GM19455 (cell line): ENCODE results near the gene MARVELD1.
"Not testable (repeated sequence)": the region's sequence is repeated elsewhere in the genome, so short reads cannot be mapped to it uniquely, and the experiment has no call there.

Experiments
- ATAC-seq: cut with Tn5 transposase; IDR thresholded peaks from one replicate; pipeline ENCODE4 v1.9.1; 2021; ENCODE audit not compliant: unreplicated experiment

The MARVELD1 gene

GRCh38 chr10:97690133-97690532 is 23.4 kb upstream of the MARVELD1 start:
- no peak for ATAC-seq

GRCh38 chr10:97698072-97698655 is 15.4 kb upstream of the MARVELD1 start:
- not testable (repeated sequence) for ATAC-seq

GRCh38 chr10:97701438-97702069 is 12.0 kb upstream of the MARVELD1 start:
- no peak for ATAC-seq

GRCh38 chr10:97703398-97704067 is 10.0 kb upstream of the MARVELD1 start:
- ATAC-seq = no peak

GRCh38 chr10:97704341-97704740 is 9.2 kb upstream of the MARVELD1 start:
- no peak for ATAC-seq

- no peak for ATAC-seq
These were observed 8.4 kb upstream of the MARVELD1 start for GRCh38 chr10:97705006-97705670.

- ATAC-seq = no peak
These were observed 6.2 kb upstream of the MARVELD1 start for GRCh38 chr10:97707134-97707861.

GRCh38 chr10:97708167-97708566 is 5.4 kb upstream of the MARVELD1 start:
- no peak for ATAC-seq

GRCh38 chr10:97708976-97709946 is 4.3 kb upstream of the MARVELD1 start:
- no peak for ATAC-seq

- no peak for ATAC-seq
These were observed 1.6 kb upstream of the MARVELD1 start for GRCh38 chr10:97711640-97712572.

GRCh38 chr10:97713826-97714400 is 383 bp downstream of the MARVELD1 start:
- peak; percentile 91 for ATAC-seq

GRCh38 chr10:97714401-97715258 is 1.1 kb downstream of the MARVELD1 start:
- ATAC-seq = no peak

GRCh38 chr10:97715259-97715874 is 1.8 kb downstream of the MARVELD1 start:
- no peak for ATAC-seq

- no peak for ATAC-seq
These were observed 4.1 kb downstream of the MARVELD1 start for GRCh38 chr10:97717627-97718026.

GRCh38 chr10:97718178-97718577 is 4.6 kb downstream of the MARVELD1 start:
- ATAC-seq = no peak

- ATAC-seq = no peak
These were observed 5.2 kb downstream of the MARVELD1 start for GRCh38 chr10:97718659-97719142.

GRCh38 chr10:97719602-97720001 is 6.1 kb downstream of the MARVELD1 start:
- no peak for ATAC-seq
